Measurements from ENCODE around the gene PCDHA8. TPM values are rescaled to one million over a fixed set of nuclear protein-coding genes. Genes with fewer than 3 reads are reported as not detected.
A peak's percentile ranks its signal among the peaks of the same experiment; 100 is the strongest.
"Not testable (repeated sequence)": the region's sequence is repeated elsewhere in the genome, so short reads cannot be mapped to it uniquely, and the experiment has no call there.

PCDHA8 gene
- total RNA-seq, 6 donors from 2014 or later: 0.23 to 2.1 (median 0.55) TPM

GRCh38 chr5:140868721-140869554 lies 28.0 kb downstream of the PCDHA8 start, which contains the start of gene PCDHA11:
Gene PCDHA11 (plus strand): TSS chr5:140868957. CDS start chr5:140869104, 147 bp downstream.
- no peak for ATAC-seq (ENCODE audit: low FRiP score in 2 of 2)
- H3K9me3 ChIP-seq: peaks cover 0 to 29% (median 26%) of the 10 kb centered on the region in 4 donors
- H3K27me3 ChIP-seq: no peaks in the 10 kb centered on the region

GRCh38 chr5:140869555-140869886 lies 28.5 kb downstream of the PCDHA8 start:
- H3K27me3 ChIP-seq: no peaks in the 10 kb centered on the region
- no peak overlapping the region for H3K4me3 ChIP-seq
- TF ChIP-seq CTCF (IDR thresholded peaks at IDR 0.05) (no peak), POLR2A (IDR thresholded peaks at IDR 0.05) (no peak)
- no peak overlapping the region for H3K27ac ChIP-seq
- DNase-seq (no peak), ATAC-seq (ENCODE audit: low FRiP score in 2 of 2) (no peak)
- peaks cover 0 to 32% (median 26%) of the 10 kb centered on the region in 4 donors for H3K9me3 ChIP-seq
- WGBS, 2 donors: 66 to 67% methylated on average over 5 of the region's 5 CpGs
- no peaks in the 10 kb centered on the region for H3K36me3 ChIP-seq
- H3K4me1 ChIP-seq: no peaks in the 10 kb centered on the region

More at GRCh38 chr5:140868721-140869554, 28.0 kb downstream of the PCDHA8 start, which contains the start of gene PCDHA11:
- no peaks in the 10 kb centered on the region for H3K36me3 ChIP-seq
- H3K4me3 ChIP-seq: peak within 1 kb of the TSS in 3 of 4 donors; percentile 6 to 25 (median 23)
- DNase-seq: peak in 1 of 2 donors; percentile 56
- H3K27ac ChIP-seq: no peak within 1 kb of the TSS
- 19 to 20% methylated on average over 28 to 41 of the region's 41 CpGs for WGBS, 2 donors
- TF ChIP-seq CTCF (IDR thresholded peaks at IDR 0.05) (peak in 2 of 6 experiments; percentile 10 to 18), EP300 (IDR thresholded peaks at IDR 0.05) (no peak)
- H3K4me1 ChIP-seq: no peaks in the 10 kb centered on the region

GRCh38 chr5:140870221-140871201 lies 29.5 kb downstream of the PCDHA8 start:
- H3K27ac ChIP-seq: no peak overlapping the region
- no peaks in the 10 kb centered on the region for H3K4me1 ChIP-seq
- ATAC-seq (ENCODE audit: low FRiP score in 2 of 2) (no peak), DNase-seq (peak in 1 of 2 donors; percentile 84)
- no peak for TF ChIP-seq EP300 (IDR thresholded peaks at IDR 0.05)
- no peak for TF ChIP-seq POLR2A (IDR thresholded peaks at IDR 0.05)
- no peak for TF ChIP-seq POLR2AphosphoS5 (IDR thresholded peaks at IDR 0.05)
- TF ChIP-seq CTCF (IDR thresholded peaks at IDR 0.05): no peak
- 48 to 64% methylated on average over 37 to 57 of the region's 114 CpGs for WGBS, 2 donors
- no peaks in the 10 kb centered on the region for H3K27me3 ChIP-seq
- H3K36me3 ChIP-seq: no peaks in the 10 kb centered on the region
- peaks cover 0 to 40% (median 28%) of the 10 kb centered on the region in 4 donors for H3K9me3 ChIP-seq
- no peak overlapping the region for H3K4me3 ChIP-seq

- no peaks in the 10 kb centered on the region for H3K4me1 ChIP-seq
- peaks cover 0 to 33% (median 29%) of the 10 kb centered on the region in 4 donors for H3K9me3 ChIP-seq
- H3K27me3 ChIP-seq: no peaks in the 10 kb centered on the region
- no peaks in the 10 kb centered on the region for H3K36me3 ChIP-seq
- peak within 1 kb of the TSS in 2 of 4 donors; percentile 16 to 41 for H3K27ac ChIP-seq
- H3K4me3 ChIP-seq: peak within 1 kb of the TSS in 3 of 4 donors; percentile 18 to 31 (median 30)
- peak; percentile 22 to 46 for DNase-seq
- ATAC-seq (ENCODE audit: low FRiP score in 2 of 2): peak in 1 of 2 donors; percentile 53
- TF ChIP-seq POLR2AphosphoS5 (IDR thresholded peaks at IDR 0.05) (no peak), EP300 (IDR thresholded peaks at IDR 0.05) (no peak), CTCF (IDR thresholded peaks at IDR 0.05) (peak in 2 of 6 experiments; percentile 12 to 14)
- WGBS, 2 donors: 24% methylated on average over 30 to 47 of the region's 47 CpGs
Observed at GRCh38 chr5:140875085-140876065, 34.4 kb downstream of the PCDHA8 start, which contains the start of gene PCDHA12. Gene PCDHA12 (plus strand): TSS chr5:140875308. CDS start chr5:140875473, 165 bp downstream.

- H3K27me3 ChIP-seq; ATAC-seq (ENCODE audit: low FRiP score in 2 of 2); H3K4me1 ChIP-seq; H3K36me3 ChIP-seq; H3K4me3 ChIP-seq; H3K27ac ChIP-seq: not testable (repeated sequence)
- WGBS, 2 donors: 53 to 60% methylated on average over 40 to 79 of the region's 80 CpGs
- peak in 1 of 2 donors; percentile 85 for DNase-seq
- peaks cover 0 to 23% (median 21%) of the 10 kb centered on the region in 4 donors for H3K9me3 ChIP-seq
Observed at GRCh38 chr5:140876541-140877261, 35.7 kb downstream of the PCDHA8 start.

Data from upper lobe of left lung (tissue), 6 donors.